Measurements from ENCODE around the gene SORT1. TPM values are rescaled to one million over a fixed set of nuclear protein-coding genes. Genes with fewer than 3 reads are reported as not detected.

SORT1 gene
- total RNA-seq, 6 experiments from 2014 or later = 3.2 to 30.3 (median 13.7) TPM

DNA sequence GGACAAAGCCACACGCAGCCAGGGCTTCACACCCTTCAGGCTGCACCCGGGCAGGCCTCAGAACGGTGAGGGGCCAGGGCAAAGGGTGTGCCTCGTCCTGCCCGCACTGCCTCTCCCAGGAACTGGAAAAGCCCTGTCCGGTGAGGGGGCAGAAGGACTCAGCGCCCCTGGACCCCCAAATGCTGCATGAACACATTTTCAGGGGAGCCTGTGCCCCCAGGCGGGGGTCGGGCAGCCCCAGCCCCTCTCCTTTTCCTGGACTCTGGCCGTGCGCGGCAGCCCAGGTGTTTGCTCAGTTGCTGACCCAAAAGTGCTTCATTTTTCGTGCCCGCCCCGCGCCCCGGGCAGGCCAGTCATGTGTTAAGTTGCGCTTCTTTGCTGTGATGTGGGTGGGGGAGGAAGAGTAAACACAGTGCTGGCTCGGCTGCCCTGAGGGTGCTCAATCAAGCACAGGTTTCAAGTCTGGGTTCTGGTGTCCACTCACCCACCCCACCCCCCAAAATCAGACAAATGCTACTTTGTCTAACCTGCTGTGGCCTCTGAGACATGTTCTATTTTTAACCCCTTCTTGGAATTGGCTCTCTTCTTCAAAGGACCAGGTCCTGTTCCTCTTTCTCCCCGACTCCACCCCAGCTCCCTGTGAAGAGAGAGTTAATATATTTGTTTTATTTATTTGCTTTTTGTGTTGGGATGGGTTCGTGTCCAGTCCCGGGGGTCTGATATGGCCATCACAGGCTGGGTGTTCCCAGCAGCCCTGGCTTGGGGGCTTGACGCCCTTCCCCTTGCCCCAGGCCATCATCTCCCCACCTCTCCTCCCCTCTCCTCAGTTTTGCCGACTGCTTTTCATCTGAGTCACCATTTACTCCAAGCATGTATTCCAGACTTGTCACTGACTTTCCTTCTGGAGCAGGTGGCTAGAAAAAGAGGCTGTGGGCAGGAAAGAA, 122.9 kb downstream of the SORT1 start:
- H3K9me3 ChIP-seq = no peaks in the 10 kb centered on the region

DNA sequence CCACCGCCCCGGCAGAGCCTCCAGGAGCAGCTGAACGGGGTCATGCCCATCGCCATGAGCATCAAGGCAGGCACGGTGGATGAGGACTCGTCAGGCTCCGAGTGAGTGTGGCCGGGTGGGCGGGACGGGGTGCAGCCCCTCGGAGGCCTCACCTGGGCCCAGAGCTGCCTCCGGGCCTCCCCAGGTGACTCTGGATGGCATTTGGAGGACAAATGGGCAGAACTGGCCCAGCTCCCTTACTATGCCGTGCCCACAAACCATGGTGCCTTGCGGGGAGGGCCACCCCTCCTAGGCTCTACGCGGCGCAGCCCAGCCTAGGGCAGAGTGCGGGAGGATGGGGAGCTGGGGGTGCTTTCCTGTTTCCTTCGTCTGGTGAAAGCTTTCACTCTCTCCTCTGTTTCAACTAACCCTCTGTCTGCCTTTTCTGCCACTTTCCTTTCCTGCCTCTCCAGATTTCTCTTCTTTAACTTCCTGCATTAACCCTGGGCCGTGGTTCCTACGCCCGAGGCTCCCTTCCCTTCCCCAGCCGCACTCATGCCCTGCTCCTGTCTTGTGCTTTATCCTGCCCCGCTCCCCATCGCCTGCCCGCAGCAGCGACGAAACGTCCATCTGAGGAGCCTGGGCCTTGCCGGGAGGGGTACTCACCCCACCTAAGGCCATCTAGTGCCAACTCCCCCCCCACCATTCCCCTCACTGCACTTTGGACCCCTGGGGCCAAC, 124.0 kb downstream of the SORT1 start:
- no peak for TF ChIP-seq POLR2A (IDR thresholded peaks at IDR 0.05)
- TF ChIP-seq, protein P1, sequence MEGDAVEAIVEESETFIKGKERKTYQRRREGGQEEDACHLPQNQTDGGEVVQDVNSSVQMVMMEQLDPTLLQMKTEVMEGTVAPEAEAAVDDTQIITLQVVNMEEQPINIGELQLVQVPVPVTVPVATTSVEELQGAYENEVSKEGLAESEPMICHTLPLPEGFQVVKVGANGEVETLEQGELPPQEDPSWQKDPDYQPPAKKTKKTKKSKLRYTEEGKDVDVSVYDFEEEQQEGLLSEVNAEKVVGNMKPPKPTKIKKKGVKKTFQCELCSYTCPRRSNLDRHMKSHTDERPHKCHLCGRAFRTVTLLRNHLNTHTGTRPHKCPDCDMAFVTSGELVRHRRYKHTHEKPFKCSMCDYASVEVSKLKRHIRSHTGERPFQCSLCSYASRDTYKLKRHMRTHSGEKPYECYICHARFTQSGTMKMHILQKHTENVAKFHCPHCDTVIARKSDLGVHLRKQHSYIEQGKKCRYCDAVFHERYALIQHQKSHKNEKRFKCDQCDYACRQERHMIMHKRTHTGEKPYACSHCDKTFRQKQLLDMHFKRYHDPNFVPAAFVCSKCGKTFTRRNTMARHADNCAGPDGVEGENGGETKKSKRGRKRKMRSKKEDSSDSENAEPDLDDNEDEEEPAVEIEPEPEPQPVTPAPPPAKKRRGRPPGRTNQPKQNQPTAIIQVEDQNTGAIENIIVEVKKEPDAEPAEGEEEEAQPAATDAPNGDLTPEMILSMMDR (IDR thresholded peaks at IDR 0.05) = no peak
- intact Hi-C loops (cut with DNase I) = no loop called here
- no peak for ATAC-seq
- peak overlapping the region in 1 of 3 donors; percentile 88 for H3K27ac ChIP-seq
- no peaks in the 10 kb centered on the region for H3K36me3 ChIP-seq
- no peaks in the 10 kb centered on the region for H3K27me3 ChIP-seq
- H3K9me3 ChIP-seq = no peaks in the 10 kb centered on the region
- peak overlapping the region in 1 of 3 donors; percentile 27 for H3K4me3 ChIP-seq
- peak in 1 of 3 donors; percentile 57 for DNase-seq
- H3K4me1 ChIP-seq = peaks cover 0 to 41% (median 14%) of the 10 kb centered on the region in 4 donors
- 62% methylated on average over 11 of the region's 30 CpGs for WGBS (ENCODE audit: insufficient coverage, low coverage, low lambda C conversion rate, missing lambda C conversion rate)

More for the DNA sequence above, 122.9 kb downstream of the SORT1 start:
- Histone ChIP-seq H3K27ac (peak overlapping the region in 1 of 3 donors; percentile 88), H3K27me3 (no peaks in the 10 kb centered on the region), H3K36me3 (no peaks in the 10 kb centered on the region), H3K4me3 (peak overlapping the region in 1 of 3 donors; percentile 27), H3K4me1 (peaks cover 0 to 41% (median 14%) of the 10 kb centered on the region in 4 donors)
- TF ChIP-seq, protein P1 (IDR thresholded peaks at IDR 0.05) = no peak
- peak; percentile 73 for TF ChIP-seq POLR2A (IDR thresholded peaks at IDR 0.05)
- WGBS (ENCODE audit: insufficient coverage, low coverage, low lambda C conversion rate, missing lambda C conversion rate) = 34% methylated on average over 13 of the region's 24 CpGs
- ATAC-seq = peak; percentile 67 to 79 (median 78)
- intact Hi-C loops (cut with DNase I) = no loop called here
- peak; percentile 64 to 89 (median 77) for DNase-seq

- WGBS (ENCODE audit: insufficient coverage, low coverage, low lambda C conversion rate, missing lambda C conversion rate) = 100% methylated on average over 1 of the region's 16 CpGs
- no peaks in the 10 kb centered on the region for H3K27me3 ChIP-seq
- intact Hi-C loops (cut with DNase I) = no loop called here
- H3K4me3 ChIP-seq = no peak overlapping the region
- no peaks in the 10 kb centered on the region for H3K9me3 ChIP-seq
- peaks cover 0 to 37% (median 12%) of the 10 kb centered on the region in 4 donors for H3K4me1 ChIP-seq
- ATAC-seq = no peak
- H3K36me3 ChIP-seq = no peaks in the 10 kb centered on the region
- TF ChIP-seq, protein P1 (IDR thresholded peaks at IDR 0.05) = no peak
- TF ChIP-seq POLR2A (IDR thresholded peaks at IDR 0.05) = no peak
- H3K27ac ChIP-seq = peak overlapping the region in 1 of 3 donors; percentile 29
- DNase-seq = peak in 1 of 3 donors; percentile 51
Measured at GRCh38 chr1:109272831-109273547, 124.7 kb downstream of the SORT1 start.
